GM19240 (cell line): ENCODE data around the gene SCN7A.

Experiments
- DNase-seq: peaks from one replicate; pipeline ENCODE4 v3.0.0; 2011; ENCODE audit warnings: low spot score; ENCODE audit not compliant: insufficient read length

The SCN7A gene

DNA sequence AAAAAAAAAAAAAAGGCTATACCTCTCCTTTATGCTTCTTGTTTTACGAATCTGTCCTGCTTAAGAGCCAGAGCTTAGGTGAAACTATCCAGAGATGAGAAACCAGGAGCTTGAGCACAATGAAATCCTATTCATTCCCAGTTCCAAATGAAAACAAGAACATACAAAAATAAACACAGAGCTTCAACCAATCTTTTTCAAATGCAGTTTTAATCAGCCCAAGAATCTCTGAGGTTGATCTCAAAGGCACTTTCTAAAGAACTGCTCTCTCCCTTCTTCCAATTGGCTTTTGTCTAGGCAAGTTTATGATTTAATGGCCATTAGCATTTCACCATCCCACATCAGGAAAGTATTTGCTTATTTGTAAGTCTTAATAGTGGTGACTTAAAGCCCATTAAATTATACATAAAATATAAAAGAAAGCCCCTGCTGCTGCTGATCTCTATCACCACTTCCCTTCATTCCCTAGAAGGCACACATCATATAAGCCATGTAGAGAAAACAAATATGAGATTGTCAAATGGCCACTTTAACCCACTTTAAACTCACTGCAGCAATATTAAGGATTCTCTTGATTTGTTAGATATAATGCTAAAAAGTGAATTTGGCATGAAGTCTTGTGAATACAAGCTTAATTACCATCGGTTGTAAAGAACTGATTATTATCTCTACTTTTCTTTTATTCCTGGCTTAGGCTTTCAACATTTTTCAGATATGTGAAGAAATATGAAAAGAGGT is 89.0 kb downstream of the SCN7A start:
- no peak for DNase-seq

DNA sequence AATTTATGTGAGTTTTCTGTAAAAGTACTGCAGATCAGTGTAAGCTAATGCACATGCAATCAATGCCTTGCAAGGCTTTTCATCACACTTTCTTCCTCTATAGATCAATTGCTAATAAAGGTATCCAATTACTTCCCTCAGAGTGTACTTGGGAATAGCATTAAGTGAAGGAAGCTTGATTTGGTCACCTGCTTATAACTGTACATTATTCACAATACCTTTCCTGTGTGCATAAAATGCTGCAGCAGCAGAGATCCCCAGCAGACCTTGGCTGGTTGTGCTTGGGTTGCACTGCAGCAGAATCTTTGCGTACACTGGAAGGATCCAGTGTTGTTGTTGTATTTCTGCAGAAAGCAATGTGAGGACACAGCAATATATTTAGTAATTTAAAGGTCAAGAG is 99.8 kb downstream of the SCN7A start:
- DNase-seq: no peak

DNA sequence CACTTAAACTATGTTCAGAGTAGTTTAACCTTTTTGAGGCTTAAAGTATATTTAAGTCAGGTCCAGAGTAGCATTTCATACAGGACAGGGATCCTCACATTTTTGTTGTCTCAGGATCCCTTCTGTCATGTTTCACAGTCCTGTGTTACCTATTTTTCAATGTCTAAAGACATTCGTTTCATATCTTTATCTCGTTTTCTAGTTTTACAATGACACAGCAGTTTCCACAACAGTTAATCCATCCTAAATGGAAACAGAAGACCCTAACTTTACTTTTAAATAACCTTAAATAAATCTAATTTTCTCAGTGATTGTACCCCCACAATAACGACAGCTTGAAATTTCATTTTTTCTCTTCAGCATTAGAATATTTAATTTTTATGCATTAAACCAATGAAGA is 101.0 kb downstream of the SCN7A start:
- no peak for DNase-seq

DNA sequence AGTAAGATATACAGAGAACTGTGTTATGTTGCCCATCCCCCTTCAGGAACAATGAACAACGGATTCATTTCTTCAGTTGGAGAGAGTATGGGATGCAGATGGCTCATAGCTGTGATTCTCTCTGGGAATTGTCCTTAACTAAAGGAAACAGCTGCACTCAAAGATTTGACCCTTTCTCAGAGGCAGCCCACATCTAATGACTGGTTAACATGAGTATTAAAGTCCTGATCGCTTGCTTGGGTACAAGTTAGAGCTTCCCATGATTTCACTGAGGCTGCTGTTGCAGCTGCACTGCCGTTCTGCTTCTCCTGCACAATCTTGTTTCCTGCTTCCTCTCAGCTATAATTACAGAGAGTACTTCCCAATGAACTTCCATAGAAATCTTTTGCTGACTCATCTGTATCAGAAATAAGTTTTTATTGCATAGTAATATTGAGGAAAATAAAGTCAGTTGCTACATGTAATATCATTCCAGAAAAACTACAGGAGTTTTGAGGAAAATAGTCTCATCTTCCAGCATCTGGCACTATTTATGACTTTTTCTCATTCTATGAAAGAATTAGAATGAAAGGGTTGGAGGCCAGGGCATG is 105.5 kb downstream of the SCN7A start:
- no peak for DNase-seq

DNA sequence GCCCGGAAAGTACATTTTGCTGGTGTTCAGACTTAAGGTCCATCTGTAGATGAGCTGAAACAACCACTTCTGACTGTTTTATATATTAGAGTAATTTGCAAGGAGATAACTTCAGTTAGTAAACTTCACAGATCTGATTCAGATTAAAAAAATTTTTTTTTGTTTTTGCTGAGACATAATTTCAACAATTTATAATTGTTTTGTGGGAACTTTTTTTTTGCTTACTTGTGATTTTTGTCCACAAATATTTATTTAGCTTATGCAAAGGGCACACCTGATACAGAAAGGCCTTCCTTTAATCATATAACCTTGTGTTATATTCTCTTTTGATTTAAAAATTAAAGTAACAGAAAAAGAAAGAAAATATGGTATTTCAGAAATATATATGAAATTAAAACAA is 108.7 kb downstream of the SCN7A start:
- no peak for DNase-seq

DNA sequence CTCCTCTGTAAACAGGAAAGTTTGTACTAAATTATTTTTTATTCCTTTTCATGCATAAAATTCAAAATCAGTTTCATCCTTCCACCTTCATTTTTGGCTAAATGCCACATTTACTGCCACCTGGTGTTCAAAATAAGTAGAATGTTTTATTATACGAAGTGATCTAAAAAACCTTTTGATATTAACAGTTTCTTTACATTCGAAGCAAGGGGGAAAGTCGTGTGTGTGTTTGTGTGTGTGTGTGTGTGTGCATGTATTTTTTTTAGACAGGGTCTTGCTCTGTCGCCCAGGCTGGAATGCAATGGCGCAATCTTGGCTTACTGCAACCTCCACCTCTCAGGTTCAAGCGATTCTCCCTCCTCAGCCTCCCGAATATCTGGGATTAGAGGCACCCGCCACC is 109.3 kb downstream of the SCN7A start:
- no peak for DNase-seq

DNA sequence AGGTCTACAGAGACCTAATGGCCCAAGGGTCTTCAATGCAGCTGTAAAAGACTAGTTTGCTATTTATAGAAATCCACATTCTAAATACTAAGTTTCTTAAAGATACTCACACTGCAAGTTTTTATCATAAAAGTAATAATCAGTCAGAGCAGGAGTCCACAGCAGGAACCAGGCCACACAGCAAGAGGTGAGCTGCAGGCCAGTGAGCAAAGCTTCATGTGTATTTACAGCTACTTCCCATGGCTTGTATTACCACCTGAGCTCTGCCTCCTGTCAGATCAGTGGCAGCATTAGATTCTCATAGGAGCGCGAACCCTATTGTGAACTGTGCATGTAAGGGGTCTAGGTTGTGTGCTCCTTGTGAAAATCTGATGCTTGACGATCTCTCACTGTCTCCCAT is 111.6 kb downstream of the SCN7A start:
- no peak for DNase-seq

DNA sequence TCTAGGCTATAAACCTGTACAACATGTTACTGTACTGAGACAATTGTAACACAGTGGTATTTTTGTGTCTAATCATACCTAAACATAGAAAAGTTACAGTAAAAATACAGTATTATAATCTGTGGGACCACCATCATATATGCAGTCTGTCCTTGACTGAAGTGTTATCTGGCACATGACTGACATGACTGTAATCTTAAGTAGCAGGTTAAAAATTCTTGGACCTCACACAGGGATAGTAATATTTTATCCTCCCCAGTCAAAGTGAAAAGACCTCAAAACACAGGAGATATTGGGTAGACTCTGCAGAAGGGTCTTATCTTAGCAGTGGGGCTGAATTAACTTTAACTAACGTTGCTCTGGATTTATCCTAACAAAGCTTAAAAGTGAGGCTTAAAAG is 113.4 kb downstream of the SCN7A start:
- no peak for DNase-seq

- no peak for DNase-seq
Observed at GRCh38 chr2:166376873-166377272, 117.2 kb downstream of the SCN7A start.

DNA sequence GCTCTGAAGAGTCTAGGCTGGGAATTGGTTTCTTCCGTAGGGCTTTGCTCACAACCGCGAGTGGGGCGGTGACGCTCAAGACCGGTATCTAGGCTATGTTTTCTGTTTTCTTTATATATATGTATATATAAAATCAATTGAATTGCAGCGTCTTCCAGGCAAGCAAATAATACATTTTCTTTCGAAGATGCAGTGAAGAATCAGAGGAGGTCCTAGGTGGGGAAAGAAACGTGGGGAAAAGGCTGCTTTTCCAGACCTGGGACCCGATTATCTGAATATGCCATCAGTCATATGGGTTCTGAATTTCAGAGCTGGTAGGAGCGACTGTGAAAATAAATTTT is 117.6 kb downstream of the SCN7A start:
- DNase-seq: no peak

DNA sequence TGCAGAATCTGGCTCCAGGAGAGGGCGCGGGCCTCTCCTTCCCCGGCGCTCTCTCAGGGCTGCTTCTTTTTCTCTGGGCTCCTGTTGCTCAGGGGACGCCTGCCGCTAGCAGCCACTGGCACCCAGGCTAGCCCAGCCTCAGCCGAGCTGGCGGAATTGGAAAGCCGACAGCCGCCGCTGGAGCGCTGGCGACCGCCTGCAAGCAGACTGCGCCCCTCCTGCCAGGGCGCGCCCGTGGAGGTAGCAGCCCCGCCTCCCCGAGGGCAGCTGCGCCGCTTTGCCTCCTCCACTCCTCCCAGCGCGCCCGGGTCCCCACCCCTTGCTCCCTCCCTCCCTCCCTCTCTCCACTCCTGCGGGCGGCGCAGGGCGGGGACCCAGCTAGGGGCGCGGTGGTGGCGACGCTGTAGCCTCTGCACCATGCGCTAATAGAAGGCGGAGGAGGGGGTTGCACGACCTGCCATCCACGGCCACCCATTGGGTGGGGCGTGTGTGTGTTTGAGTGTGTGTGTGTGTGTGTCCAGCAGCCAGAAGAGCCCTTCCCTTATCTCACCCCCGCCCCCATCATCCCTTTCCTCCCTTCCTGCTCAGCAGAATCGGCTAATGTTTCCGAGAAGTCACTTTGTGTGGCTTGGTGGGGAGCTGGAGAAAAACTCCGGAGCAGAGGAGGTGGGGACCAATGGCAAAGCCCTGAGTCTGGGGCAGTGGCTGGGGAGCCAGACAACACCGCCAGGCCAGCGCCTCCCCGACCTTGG is 118.1 kb downstream of the SCN7A start, which contains the start of gene SCN9A:
Gene SCN9A, minus strand, starts transcription at position 209 of the 752 bp plus-strand sequence. CDS start 64,188 bp downstream, outside the sequence.
- DNase-seq: no peak

DNA sequence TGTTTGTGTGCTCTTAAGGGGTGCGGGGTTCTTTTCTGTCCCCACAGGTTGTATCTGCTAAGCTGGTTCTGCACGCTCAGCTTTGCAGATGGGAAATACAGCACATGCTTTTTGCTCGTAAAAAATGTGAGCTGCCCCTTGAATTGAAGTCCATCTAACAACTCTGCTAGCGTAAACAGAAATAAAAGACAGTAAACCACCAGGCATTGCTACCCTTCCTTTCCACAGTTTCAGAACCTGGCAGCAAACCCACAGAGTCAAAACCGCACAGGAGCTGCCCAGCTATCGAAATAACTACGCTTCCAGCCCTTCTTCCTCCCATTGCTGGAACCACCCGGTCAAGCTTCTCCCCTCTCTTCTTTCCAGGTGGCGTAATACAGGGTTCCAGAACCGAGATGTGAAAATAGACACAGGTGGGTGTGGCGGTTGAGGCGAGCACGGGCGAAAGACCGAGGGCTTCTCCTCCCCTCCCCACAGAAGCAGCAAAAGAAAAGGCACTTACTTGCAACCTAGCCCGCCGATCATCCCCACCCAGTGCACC is 118.8 kb downstream of the SCN7A start:
- no peak for DNase-seq

DNA sequence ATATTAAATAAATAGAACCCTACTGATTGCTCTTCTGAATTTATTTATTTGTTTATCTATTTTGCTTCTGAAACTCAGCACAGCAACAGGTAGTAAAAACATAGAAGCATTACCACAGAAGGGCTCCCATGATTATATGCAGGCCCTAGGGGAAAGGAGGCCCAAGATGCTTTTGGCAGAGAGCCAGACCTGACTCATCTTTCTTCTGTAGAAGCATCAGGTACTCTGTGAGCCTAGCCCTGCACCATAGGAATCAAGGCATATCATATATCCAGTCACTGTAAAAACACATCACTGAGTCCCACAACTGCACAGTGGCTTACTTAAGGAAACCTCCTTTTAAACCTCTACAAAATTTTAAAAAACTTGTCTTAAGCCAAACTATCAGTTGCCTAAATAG is 120.1 kb downstream of the SCN7A start:
- no peak for DNase-seq

GRCh38 chr2:166373539-166373938 is 120.5 kb downstream of the SCN7A start:
- no peak for DNase-seq

- DNase-seq: no peak
Observed at GRCh38 chr2:166373105-166373504, 120.9 kb downstream of the SCN7A start.

DNA sequence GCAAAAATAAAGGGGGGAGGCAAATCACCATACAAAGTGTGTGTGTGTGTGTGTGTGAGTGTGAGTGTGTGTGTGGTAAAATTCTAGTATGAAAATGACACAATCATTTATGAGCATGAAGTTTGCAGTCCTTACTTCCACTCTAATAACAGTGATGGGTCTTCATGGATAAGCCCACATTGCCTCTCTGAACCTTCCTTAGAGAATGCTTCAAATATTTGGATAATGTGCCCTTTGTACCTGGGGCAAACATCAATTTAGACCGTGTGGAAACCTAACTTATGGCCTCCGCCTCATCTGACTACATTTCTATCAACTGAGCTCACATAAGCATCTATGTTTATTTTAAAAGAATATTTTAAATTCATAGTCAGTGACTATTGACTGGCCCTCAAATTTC is 122.0 kb downstream of the SCN7A start:
- no peak for DNase-seq

DNA sequence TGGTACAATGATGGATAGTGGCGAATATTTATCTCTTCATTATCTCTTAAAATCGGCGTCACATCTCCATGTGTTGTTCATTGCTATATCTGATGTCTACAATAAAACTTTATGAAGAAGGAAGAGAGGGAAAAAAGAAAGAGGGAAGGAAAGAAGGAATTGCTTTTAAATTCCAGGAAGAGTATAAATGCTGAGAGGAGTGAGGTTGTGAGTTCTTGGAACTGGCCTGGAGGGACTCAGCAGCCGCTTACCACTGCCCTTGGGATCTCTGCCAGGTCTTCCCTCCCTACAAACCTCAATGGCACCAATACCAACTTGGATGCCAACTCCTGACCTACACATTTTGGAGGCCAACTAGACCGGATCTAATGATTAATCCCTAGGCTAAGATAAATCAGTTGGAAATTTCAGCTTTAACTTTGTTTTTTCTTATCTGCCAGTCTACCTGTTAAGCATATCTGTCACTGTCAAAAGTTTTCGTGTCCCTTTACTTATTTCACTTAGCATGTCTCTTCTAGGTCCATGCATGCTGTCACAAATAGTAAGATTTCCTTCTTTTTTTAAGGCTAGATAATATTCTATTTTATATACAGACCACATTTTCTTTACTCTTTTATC is 128.1 kb downstream of the SCN7A start:
- no peak for DNase-seq

- no peak for DNase-seq
Observed at GRCh38 chr2:166365239-166365638, 128.8 kb downstream of the SCN7A start.

DNA sequence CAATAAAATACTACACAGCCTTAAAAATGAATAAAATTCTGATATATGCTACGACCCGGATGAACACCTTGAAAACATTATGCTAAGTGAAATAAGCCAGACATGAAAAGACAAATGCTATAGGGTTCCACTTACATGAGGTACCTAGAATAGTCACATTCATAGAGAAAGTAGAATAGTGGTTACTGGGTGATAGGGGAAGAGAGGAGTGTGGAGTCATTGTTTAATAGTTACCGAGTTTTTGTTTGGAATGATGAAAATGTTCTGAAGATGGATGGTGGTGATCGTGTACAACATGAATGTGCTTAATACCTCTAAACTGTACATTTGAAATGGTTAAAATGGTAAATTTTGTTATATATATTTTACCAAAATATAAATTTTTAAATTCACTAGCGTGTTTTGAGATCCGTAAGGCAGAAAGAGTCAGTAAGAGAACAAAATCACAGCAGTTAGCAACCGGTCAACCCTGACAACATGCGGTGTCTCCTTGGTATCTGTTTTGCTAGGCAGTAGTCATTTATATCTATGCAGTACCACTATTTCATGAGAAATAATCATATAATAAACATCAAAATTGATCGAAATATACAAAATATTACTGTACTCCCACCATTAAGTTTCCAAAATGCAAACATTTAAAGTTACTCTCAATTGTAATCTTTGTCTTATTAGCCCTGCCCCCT is 129.4 kb downstream of the SCN7A start:
- DNase-seq: no peak

- DNase-seq: no peak
Observed at GRCh38 chr2:166361351-166362153, 132.5 kb downstream of the SCN7A start.

DNA sequence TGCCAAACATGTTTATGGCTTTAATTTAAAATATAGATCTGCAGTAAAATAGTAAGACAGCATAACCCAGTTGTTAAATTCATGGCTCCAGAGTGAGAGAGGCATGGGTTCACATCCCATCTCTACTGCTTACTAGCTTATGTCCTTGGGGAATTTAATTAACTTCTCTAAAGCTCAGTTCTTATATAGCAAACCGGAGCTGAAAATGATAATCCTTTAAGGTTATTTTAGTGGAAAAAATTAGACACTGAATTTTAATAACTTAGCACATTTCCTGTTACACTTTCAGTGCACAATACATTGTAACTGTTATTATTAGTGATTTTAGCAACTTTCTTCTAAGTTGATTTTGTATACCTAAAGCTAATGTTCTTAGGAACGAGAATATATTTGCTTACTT is 133.1 kb downstream of the SCN7A start:
- no peak for DNase-seq
